ENCODE measurements around the gene RPS8.

The RPS8 gene

GRCh38 chr1:44826375-44827196 is 51.2 kb downstream of the RPS8 start:
- H3K9me3 ChIP-seq (ENCODE audit: insufficient read depth, low read depth, low read length): no peaks in the 10 kb centered on the region
- 83% methylated on average over 24 of the region's 24 CpGs for WGBS
- H3K27me3 ChIP-seq (ENCODE audit: insufficient read depth, low read length): no peaks in the 10 kb centered on the region
- H3K9ac ChIP-seq (ENCODE audit: low read depth, low read length): no peak overlapping the region
- no peaks in the 10 kb centered on the region for H3K36me3 ChIP-seq (ENCODE audit: insufficient read depth, low read length)
- peaks cover 5% of the 10 kb centered on the region; the same call in 1 of the 2 replicates for H3K4me1 ChIP-seq (ENCODE audit: insufficient read depth, low read length)
- H3K27ac ChIP-seq (ENCODE audit: low read depth, low read length): no peak overlapping the region
- H3K4me3 ChIP-seq (ENCODE audit: low read length): no peak overlapping the region

GRCh38 chr1:44827197-44828002 is 52.1 kb downstream of the RPS8 start:
- H3K9me3 ChIP-seq (ENCODE audit: insufficient read depth, low read depth, low read length): no peaks in the 10 kb centered on the region
- 93% methylated on average over 28 of the region's 28 CpGs for WGBS
- no peak overlapping the region for H3K27ac ChIP-seq (ENCODE audit: low read depth, low read length)
- no peak overlapping the region for H3K9ac ChIP-seq (ENCODE audit: low read depth, low read length)
- peaks cover 11% of the 10 kb centered on the region; the same call in 1 of the 2 replicates for H3K4me1 ChIP-seq (ENCODE audit: insufficient read depth, low read length)
- H3K4me3 ChIP-seq (ENCODE audit: low read length): no peak overlapping the region
- H3K27me3 ChIP-seq (ENCODE audit: insufficient read depth, low read length): no peaks in the 10 kb centered on the region
- H3K36me3 ChIP-seq (ENCODE audit: insufficient read depth, low read length): no peaks in the 10 kb centered on the region

GRCh38 chr1:44828003-44828651 is 52.8 kb downstream of the RPS8 start:
- Histone ChIP-seq H3K4me1 (ENCODE audit: insufficient read depth, low read length) (peaks cover 11% of the 10 kb centered on the region; the same call in 1 of the 2 replicates), H3K9ac (ENCODE audit: low read depth, low read length) (no peak overlapping the region), H3K4me3 (ENCODE audit: low read length) (no peak overlapping the region), H3K27me3 (ENCODE audit: insufficient read depth, low read length) (no peaks in the 10 kb centered on the region), H3K27ac (ENCODE audit: low read depth, low read length) (no peak overlapping the region), H3K36me3 (ENCODE audit: insufficient read depth, low read length) (no peaks in the 10 kb centered on the region), H3K9me3 (ENCODE audit: insufficient read depth, low read depth, low read length) (no peaks in the 10 kb centered on the region)
- WGBS: 93% methylated on average over 21 of the region's 21 CpGs

Measured in HUES64 (cell line).